SKM-1 (cell line): ENCODE data around the gene ARL6IP5.

Experiments used
- DNase-seq: peaks from one replicate; lab custom pipeline; 2025; ENCODE audit not compliant: unreplicated experiment; lab: John Stamatoyannopoulos, UW

The ARL6IP5 gene

DNA sequence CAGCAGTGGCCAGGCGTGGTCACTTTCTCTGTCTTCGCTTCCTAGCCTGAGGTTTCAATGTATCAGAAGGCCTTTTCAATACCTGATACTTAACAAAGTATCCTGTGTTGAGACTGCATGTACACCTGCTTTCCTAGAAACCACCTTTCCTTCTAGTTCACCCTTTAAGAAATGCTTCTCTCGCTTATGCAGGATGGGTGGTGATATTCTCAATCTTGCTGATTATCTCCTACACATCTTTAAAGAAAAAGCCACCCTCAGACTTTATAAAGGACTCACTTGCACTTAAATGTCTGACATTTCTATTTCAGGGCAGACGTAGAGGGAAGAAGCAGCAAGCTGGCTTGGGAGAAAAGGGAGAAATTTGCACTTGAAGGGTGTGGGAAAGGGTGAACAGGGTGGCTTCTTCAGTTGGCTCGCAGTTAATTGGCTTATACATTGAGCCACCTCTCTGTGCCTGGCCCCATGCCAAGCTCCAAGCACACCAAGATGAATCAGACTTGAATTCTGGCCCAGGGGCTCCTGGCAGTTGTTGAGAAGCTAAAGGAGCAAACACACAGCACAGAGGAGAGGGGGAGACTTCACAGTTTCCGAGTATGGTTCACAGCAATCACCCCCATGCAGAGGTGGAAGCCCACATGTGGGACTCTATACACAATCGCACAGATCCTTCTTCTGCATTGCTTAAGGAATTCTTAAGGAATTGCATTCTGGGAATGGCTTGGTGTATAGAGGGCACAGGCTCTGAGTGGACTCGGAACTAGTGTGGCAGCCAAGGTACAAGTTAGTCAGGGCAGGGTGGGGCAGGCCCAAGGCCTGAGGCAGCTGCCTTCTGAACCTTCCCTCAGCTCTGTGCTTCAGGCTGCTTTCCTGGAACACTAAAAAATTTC lies 1.3 kb downstream of the ARL6IP5 start:
- DNase-seq: peak; percentile 25

DNA sequence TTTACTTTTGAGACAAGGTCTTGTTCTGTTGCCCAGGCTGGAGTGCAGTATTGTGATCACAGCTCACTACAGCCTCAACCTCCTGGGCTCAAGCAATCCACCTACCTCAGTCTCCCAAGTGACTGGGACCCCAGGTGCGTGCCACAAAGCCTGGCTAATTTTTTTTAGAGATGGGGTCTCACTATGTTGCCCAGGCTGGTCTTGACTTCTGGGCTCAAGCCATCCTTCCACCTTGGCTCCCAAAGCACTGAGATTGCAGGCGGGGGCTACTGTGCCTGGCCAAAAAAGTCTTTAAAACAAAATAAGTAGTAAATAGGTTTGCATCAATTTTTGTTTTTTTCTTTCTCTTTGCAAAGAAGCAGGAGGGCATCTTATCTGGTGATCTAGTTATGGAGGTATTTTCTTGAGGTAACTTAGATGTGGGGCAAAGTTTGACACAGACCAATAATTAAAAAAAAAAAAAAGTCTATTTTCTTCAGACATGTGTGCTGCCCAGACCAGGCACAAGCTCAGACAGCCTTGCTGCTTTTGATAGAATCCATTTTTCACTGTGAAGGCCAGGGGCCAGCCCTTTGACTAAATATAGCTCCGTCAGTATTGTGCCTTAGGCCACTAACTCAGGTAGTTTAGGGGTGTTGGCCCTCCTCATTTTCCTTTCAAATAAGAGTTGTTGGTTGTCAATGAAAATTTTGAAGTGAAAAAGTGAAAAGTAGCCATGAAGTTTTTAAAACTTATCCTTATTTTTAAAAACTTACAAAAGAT lies 2.5 kb downstream of the ARL6IP5 start:
- DNase-seq: no peak

DNA sequence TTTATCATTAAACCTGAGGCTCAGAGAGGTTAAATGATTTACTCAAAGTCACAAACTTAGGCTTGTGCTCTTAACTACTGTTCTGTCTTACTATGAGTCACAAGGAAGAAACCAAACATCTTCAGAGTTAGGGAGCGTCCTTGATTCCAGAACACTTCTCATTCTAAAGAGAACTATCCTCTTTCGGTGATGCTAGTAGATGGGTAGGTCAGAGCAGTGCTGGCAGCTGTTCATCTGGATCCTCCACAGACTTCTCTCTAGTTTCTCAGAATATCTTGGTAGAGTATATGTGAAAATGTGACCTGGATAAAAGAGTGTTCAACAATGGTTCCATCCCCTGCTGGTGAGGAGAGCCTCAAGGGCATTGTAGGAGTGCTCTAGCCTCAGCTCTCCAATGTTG lies 3.3 kb downstream of the ARL6IP5 start:
- DNase-seq: no peak

DNA sequence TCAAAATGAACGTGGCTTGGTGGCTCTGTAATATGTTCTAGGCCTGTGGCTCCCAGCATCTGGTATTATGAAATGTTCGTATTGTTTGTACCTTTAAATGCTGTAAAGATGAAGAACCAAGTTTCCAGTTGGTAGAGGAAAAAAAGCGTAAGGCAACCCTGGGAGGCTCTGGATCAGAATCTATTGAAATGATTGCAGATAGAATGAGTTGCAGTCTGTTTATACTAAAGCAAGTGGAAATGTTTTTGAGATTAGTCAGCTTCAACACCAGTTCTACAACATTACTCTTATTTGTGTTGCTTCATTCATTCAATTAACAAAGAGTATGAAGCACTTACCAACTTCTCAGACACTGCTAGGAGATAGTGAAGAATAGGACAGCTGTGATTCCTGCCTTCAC lies 5.3 kb downstream of the ARL6IP5 start:
- DNase-seq: no peak

DNA sequence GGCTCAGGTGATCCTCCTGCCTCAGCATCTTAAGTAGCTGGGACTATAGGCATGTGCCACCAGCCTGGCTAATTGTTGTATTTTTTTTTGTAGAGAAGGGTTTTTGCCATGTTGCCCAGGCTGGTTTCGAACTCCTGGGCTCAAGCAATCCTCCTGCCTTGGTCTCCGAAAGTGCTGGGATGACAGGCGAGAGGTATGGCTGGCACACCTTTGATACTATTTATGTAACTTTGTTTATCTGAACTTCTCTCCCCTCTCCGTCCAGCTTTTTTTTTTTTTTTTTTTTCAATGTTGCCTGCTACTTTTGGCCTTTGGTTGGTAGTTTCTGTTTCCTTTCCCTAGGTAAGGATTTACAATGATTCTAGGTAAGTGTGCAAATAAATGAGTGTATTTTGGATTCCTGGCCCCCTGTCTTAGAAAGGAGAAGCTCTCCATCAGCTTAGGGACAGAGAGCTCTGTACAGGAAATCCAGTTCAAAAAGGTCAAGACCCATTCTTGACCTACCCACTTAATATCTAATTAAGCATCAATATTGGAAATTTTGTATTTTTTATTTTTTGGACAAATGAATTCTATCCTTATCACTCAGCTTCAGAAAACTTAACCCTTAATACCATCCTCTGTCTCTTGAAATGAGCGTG lies 6.8 kb downstream of the ARL6IP5 start:
- DNase-seq: no peak

DNA sequence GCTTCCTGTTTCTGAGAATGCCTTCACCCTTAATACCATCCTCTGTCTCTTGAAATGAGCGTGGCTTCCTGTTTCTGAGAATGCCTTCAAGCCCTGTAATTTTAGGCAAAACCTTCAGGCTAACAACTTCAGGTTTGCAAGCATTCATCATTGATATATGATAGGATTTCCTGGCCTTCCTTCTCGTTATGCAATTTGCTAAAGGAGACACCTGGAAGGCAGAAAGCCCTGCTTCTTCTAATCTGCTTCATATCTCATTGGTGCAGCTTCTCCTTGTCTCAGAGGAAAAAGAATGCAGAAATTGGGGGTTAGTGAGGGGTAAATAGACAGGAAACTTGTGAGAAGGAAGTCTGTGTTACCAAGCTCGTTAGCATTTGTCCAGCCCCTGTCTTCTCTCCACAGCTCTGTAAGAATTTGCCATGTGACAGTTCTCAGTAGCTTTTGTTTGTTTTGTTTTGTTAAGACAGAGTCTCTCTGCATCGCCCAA lies 7.3 kb downstream of the ARL6IP5 start:
- peak; percentile 78 for DNase-seq

DNA sequence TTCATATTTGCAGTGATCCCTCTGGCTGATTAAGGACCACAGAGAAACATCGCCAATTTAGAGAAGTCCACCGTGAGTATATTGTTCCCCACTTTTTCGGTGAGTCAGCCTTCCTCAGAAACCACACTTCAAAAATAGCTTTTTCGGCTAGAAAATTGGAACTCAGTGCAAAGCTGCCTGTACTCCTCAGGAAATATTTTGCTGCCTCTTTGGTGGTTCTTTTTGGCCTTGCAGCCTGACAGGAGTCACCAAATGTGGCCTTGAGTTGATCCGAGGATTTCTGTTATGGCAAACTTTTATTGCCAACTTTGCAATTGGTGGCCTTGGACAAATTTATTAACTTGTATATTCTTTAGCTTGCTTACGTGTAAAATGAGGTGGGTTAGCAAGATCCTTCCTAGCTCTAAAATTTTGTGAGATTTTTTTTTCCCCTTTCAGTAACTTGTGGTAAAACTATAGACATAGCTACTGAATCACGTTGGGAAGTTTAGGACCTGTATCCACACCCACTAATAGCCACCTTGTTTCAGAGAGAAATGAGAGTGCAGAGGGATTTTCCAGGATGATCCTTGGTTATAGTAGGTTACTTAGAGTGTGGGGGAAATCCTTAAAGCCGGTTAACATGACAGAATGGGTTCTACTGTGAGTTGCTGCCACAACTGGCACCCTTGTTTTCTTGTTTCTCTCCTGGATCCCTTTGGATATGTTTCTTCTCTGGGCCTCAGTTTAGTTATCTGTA lies 9.9 kb downstream of the ARL6IP5 start:
- peak; percentile 67 for DNase-seq

DNA sequence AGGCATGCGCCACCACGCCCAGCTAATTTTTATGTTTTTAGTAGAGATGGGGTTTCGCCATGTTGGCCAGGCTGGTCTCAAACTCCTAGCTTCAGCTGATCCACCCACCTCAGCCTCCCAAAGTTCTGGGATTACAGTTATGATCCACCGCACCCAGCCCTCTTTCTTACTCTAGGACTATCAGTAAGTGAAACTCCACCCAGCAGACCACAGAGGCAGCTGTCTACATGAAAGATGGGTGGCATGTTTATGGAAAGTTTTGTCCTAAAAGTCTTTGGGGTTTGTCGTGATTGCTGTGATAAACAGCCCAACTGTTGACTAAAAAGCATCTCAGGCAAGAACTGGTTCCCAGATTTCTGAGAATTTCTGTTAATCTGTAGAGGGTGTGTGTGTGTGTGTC lies 10.9 kb downstream of the ARL6IP5 start:
- DNase-seq: no peak

DNA sequence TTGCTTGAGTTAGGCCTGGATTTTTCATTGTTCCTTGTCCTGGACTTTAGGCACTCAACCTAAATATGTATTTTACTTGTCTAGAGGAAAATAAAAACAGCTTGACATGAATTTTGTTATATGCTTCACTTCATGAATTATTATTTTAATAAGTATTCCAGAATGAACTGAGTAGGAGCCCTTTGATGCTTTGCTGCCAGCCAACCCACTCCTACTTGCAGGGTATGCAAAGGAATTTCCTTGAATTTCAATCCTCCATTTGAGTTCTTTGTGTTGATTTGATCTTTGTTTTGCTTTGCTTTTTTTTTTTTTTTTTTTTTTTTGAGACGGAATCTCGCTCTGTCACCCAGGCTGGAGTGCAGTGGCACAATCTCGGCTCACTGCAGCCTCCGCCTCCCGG lies 11.6 kb downstream of the ARL6IP5 start:
- DNase-seq: no peak

DNA sequence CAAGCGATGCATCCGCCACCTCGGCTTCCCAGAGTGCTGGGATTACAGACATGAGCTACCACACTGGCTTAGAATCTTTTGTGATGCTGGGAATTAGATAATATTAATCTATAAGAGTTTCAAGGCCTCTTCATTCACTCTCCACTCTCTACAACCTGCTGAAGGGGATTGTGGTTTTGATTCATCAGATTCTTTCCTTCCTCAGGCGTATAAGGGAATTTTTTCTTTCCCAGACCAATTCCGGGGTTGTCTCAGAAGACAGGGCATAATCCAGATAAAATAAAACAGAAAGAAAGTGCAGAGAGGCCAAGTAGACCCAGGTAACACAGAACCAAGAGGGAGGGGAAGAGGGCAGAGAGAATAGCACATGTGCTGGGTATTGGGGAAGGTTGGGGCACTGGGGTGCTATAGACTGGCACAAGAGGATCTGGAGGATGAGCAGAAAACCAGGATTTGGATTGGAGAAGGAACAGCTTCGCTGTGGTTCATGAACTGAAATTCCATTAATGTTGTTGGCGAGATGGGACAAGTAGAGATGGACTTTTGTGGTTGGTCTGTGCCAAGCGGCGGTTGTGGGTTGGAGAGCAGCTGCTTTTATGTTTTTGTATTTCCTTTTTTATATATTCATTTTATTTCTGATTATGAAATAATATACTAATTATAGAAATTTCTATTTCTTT lies 12.8 kb downstream of the ARL6IP5 start:
- DNase-seq: no peak

DNA sequence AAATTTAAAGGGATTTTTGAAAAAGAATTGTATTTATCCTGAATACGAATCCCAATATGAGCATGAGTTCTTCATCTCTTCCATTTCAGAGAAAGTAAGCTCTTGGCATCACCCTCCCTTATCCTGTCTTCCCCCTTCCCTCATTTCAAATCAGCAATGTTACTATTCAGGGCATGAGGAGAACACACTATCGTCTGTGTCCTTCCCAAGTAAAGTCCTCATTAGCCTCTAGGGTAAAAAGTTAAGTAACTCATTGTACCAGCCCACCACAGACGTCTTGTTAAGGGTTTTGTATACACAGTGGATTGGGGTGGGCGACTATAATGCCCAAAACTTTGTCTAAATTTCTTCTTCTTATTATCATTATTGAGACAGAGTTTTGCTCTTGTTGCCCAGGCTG lies 14.8 kb downstream of the ARL6IP5 start:
- DNase-seq: no peak

DNA sequence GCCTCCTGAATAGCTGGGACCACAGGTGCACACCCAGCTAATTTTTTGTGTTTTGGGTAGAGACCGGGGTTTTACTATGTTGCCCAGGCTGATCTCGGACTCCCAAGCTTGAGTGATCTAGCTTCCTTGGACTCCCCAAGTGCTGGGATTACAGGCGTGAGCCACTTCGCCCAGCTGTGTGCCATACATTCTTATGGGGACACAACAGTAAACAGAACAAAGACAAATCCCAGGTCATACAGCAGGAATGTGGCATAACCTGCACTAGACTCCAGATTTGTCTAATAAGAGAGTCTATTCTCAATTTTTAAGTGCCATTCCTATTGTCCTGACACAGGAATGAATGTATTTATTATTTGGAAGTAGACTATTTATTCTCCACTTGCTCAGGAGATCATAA lies 17.6 kb downstream of the ARL6IP5 start:
- no peak for DNase-seq

DNA sequence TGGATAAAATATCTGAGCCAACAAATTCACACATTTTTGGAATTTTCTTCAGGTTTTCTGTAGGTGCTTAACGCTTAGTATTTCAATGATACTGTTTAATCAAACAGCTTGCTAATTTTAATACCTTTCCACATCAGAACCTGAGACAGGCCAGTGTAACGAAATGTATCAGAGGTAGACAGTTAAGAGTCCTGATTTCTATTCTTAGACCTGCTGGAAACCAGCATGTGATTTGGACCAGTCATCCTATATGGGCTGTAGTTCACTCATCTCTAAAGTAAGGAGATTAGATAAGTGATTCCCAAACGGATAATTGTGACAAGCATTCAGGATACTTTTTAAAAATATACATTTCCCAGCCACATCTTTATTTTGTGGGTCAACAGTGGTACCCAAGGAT lies 18.4 kb downstream of the ARL6IP5 start:
- DNase-seq: no peak

DNA sequence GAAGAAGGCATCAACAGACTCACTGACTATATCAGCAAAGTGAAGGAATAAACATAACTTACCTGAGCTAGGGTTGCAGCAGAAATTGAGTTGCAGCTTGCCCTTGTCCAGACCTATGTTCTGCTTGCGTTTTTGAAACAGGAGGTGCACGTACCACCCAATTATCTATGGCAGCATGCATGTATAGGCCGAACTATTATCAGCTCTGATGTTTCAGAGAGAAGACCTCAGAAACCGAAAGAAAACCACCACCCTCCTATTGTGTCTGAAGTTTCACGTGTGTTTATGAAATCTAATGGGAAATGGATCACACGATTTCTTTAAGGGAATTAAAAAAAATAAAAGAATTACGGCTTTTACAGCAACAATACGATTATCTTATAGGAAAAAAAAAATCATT lies 19.8 kb downstream of the ARL6IP5 start:
- no peak for DNase-seq

DNA sequence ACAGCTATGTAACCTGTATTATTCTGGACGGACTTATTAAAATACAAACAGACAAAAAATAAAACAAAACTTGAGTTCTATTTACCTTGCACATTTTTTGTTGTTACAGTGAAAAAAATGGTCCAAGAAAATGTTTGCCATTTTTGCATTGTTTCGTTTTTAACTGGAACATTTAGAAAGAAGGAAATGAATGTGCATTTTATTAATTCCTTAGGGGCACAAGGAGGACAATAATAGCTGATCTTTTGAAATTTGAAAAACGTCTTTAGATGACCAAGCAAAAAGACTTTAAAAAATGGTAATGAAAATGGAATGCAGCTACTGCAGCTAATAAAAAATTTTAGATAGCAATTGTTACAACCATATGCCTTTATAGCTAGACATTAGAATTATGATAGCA lies 20.6 kb downstream of the ARL6IP5 start:
- DNase-seq: no peak

DNA sequence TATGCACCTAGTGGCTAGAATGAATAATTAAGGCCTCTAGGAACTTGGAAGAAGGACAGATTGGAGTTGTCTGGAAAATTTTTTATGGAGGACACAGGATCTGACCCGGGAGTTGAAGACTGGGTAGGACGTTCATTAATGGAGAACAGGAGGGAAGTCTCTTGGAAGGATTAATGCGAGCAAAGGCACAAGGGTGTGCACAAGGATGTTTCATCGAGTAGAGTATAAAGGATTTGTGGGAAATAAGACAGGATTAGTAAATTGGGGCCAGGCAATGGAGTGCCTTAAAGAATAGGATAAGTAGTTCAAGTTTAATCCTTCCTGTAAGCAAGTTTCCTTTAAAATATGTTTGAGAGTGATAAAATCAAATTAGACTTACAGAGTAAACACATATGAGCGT lies 23.1 kb downstream of the ARL6IP5 start:
- no peak for DNase-seq

DNA sequence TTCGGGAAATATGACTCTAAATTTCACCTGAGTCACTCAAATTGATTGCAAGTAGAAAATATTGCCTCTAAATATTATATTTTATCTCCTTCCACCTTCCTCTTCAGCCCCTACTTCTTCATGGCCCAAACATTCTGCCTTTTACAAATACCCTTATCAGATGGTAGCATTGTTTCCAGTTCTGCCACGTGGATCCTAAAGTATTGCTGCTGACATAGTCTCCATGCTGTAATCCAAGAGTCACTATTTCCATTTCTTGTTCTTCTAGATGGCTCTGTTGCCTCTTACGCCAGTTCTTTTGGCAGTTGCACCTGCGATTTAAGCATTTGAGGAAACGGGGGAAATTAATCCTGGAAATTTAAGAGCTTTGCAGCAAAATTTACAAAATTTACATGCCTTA lies 24.1 kb downstream of the ARL6IP5 start:
- DNase-seq: no peak

DNA sequence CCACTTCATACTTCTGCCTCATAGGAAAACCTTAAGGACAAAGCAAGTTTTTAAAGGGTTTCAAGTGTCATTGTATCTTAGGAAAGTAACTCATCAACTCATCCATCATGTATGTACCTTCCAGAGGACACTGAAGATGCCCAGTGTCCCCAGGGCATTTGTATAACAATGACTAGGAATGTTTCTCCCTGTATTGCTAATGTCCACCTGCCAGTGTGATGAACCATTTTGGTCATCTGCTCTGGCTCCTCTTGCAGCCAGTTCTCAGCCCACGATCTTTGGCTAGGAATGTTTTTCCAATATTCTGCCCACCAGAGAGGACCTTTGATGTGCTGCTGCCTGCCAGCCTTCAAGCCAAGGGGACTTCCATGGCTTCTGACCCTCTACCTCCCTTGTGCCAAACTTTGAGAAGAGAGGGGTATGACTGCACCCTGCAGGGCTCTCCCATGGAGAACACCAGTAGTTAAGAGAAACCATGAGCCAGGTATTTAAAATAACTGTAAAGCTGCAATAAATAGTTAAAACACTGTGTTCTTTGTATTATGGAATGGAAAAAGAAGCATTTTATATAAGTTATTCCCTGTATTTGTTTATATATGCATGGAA lies 26.3 kb downstream of the ARL6IP5 start:
- no peak for DNase-seq

DNA sequence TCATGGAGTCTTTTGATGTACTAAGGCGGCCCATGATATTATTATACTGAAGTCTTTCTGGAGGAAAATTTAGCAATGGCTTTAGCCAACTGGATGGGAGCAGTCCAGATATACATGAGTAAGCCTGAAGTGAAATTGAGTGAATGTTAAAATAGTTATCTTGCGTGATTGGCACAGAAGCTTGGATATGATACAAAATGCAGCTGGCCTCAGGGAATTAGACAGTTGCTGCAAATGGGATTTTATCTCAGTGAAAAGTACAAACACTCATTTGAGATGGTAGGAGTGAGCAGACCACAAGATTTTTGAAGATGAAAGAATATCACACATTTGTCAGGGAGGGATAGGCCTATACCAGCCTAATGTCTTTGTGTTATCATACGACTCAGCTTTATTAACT lies 28.8 kb downstream of the ARL6IP5 start:
- no peak for DNase-seq

DNA sequence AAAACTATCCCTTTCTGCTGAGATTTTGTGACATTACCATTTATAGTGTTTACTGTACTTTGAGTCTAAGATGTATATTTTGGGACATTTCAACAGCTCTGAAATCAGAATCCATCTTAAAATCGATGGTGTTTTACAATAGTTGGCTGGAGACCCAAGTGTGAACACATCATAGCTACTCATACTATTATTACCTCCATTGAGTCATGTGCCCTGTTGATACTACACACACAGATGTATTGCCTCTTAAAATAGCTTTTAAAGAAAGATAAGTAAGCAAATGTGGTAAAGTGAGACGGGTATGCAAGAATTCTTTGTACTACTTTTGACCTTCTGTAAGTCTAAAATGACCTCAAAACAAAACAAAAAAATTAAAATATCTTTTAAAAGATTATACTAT lies 31.0 kb downstream of the ARL6IP5 start:
- DNase-seq: no peak
